AG10803 (cell line): ENCODE results near the gene ITGB6.
"Not testable (repeated sequence)": the region's sequence is repeated elsewhere in the genome, so short reads cannot be mapped to it uniquely, and the experiment has no call there.

Experiments
- DNase-seq: peaks from one replicate; pipeline ENCODE4 v3.0.0; 2010; ENCODE audit warnings: low read depth
- H3K4me3 ChIP-seq: 2 replicates; pipeline ENCODE4 v1.5.1; 2011; ENCODE audit warnings: mild to moderate bottlenecking, low read length, control low read depth
- CTCF ChIP-seq: conservative IDR thresholded peaks from 2 replicates; pipeline ENCODE4 v1.5.1; 2011; ENCODE audit warnings: mild to moderate bottlenecking, low read length, control low read depth, inconsistent platforms

Gene ITGB6

GRCh38 chr2:160124571-160124970 is 75.5 kb downstream of the ITGB6 start:
- no peak overlapping the region for H3K4me3 ChIP-seq
- no peak for TF ChIP-seq CTCF
- no peak for DNase-seq

GRCh38 chr2:160114721-160115120 is 85.4 kb downstream of the ITGB6 start:
- not testable (repeated sequence) for H3K4me3 ChIP-seq, DNase-seq

- DNase-seq, result peak; percentile 51
- no peak overlapping the region for H3K4me3 ChIP-seq
- TF ChIP-seq CTCF, result no peak
Measured at GRCh38 chr2:160114020-160114419, 86.1 kb downstream of the ITGB6 start.

GRCh38 chr2:160111951-160112798 is 87.9 kb downstream of the ITGB6 start:
- no peak for DNase-seq
- no peak overlapping the region for H3K4me3 ChIP-seq
- TF ChIP-seq CTCF, result no peak

- H3K4me3 ChIP-seq, result no peak overlapping the region
- TF ChIP-seq CTCF, result no peak
- no peak for DNase-seq
Measured at GRCh38 chr2:160110674-160111239, 89.3 kb downstream of the ITGB6 start.

- DNase-seq, result peak; percentile 81
- TF ChIP-seq CTCF, result peak; percentile 82
- no peak overlapping the region for H3K4me3 ChIP-seq
Measured at GRCh38 chr2:160109939-160110673, 90.0 kb downstream of the ITGB6 start.

GRCh38 chr2:160109243-160109642 is 90.8 kb downstream of the ITGB6 start:
- TF ChIP-seq CTCF, result no peak
- no peak overlapping the region for H3K4me3 ChIP-seq
- no peak for DNase-seq
